ENCODE data around the gene IQCH.

Gene IQCH

DNA sequence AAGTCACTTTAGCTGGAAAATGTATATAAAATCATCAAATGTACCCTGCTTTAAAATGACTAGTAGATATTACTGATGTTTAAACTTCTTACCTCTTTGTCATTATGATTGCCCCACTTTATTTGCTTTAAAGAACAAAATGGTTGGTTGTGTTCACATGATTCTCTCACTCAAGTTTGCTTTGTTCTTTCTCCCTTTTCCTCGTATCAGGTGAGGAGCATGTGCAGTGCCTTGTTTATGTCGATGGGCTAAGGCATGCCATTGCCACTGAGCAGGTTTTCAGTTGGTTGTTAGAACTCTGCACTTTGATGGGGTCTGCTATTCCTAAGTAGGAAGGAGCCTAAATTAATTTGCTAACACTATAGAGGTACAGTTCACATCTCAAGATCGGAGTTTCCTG is 293.2 kb downstream of the IQCH start:
- peaks cover 74% of the 10 kb centered on the region for H3K4me1 ChIP-seq (ENCODE audit: insufficient read depth, low read length, severe bottlenecking)
- peaks cover 15% of the 10 kb centered on the region; the same call in 1 of the 2 replicates for H3K79me2 ChIP-seq (ENCODE audit: insufficient read depth, low read length)
- peak overlapping the region; percentile 76 for H3K27ac ChIP-seq (ENCODE audit: low read depth, low read length, poor library complexity, severe bottlenecking)
- H3K4me2 ChIP-seq (ENCODE audit: low read length) = peak overlapping the region; percentile 92; the same call in 1 of the 2 replicates
- H3K36me3 ChIP-seq (ENCODE audit: insufficient read depth, low read length) = peaks cover 41% of the 10 kb centered on the region
- TF ChIP-seq EZH2 (IDR thresholded peaks at IDR 0.05; ENCODE audit: borderline replicate concordance, low read length) = no peak
- TF ChIP-seq, protein P1, sequence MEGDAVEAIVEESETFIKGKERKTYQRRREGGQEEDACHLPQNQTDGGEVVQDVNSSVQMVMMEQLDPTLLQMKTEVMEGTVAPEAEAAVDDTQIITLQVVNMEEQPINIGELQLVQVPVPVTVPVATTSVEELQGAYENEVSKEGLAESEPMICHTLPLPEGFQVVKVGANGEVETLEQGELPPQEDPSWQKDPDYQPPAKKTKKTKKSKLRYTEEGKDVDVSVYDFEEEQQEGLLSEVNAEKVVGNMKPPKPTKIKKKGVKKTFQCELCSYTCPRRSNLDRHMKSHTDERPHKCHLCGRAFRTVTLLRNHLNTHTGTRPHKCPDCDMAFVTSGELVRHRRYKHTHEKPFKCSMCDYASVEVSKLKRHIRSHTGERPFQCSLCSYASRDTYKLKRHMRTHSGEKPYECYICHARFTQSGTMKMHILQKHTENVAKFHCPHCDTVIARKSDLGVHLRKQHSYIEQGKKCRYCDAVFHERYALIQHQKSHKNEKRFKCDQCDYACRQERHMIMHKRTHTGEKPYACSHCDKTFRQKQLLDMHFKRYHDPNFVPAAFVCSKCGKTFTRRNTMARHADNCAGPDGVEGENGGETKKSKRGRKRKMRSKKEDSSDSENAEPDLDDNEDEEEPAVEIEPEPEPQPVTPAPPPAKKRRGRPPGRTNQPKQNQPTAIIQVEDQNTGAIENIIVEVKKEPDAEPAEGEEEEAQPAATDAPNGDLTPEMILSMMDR (IDR thresholded peaks at IDR 0.05; ENCODE audit: low read length) = no peak
- no peaks in the 10 kb centered on the region for H3K9me3 ChIP-seq (ENCODE audit: low read length)
- H3F3A ChIP-seq (ENCODE audit: insufficient read depth, low read length) = peaks cover 3% of the 10 kb centered on the region; the same call in 1 of the 2 replicates
- no peak overlapping the region; the same call in 1 of the 2 replicates for H3K9ac ChIP-seq (ENCODE audit: low read length)
- no peak overlapping the region for H2AFZ ChIP-seq (ENCODE audit: low read length)
- H3K27me3 ChIP-seq (ENCODE audit: insufficient read depth, low read length) = no peaks in the 10 kb centered on the region
- no peak overlapping the region for H3K4me3 ChIP-seq (ENCODE audit: low read depth, low read length, poor library complexity, severe bottlenecking)
- no peaks in the 10 kb centered on the region for H3K9me2 ChIP-seq (ENCODE audit: low read depth, low read length)
- H4K20me1 ChIP-seq (ENCODE audit: insufficient read depth, low read length) = no peaks in the 10 kb centered on the region

- H3F3A ChIP-seq (ENCODE audit: insufficient read depth, low read length) = peaks cover 3% of the 10 kb centered on the region; the same call in 1 of the 2 replicates
- H3K9ac ChIP-seq (ENCODE audit: low read length) = no peak overlapping the region; the same call in 1 of the 2 replicates
- peaks cover 46% of the 10 kb centered on the region for H3K36me3 ChIP-seq (ENCODE audit: insufficient read depth, low read length)
- H3K79me2 ChIP-seq (ENCODE audit: insufficient read depth, low read length) = peaks cover 15% of the 10 kb centered on the region; the same call in 1 of the 2 replicates
- H3K4me3 ChIP-seq (ENCODE audit: low read depth, low read length, poor library complexity, severe bottlenecking) = peak overlapping the region; percentile 62
- H3K4me2 ChIP-seq (ENCODE audit: low read length) = peak overlapping the region; percentile 92
- no peaks in the 10 kb centered on the region for H3K27me3 ChIP-seq (ENCODE audit: insufficient read depth, low read length)
- TF ChIP-seq, protein P1 (IDR thresholded peaks at IDR 0.05; ENCODE audit: low read length) = no peak
- no peak for TF ChIP-seq EZH2 (IDR thresholded peaks at IDR 0.05; ENCODE audit: borderline replicate concordance, low read length)
- peaks cover 69% of the 10 kb centered on the region for H3K4me1 ChIP-seq (ENCODE audit: insufficient read depth, low read length, severe bottlenecking)
- H3K27ac ChIP-seq (ENCODE audit: low read depth, low read length, poor library complexity, severe bottlenecking) = peak overlapping the region; percentile 76
- H4K20me1 ChIP-seq (ENCODE audit: insufficient read depth, low read length) = no peaks in the 10 kb centered on the region
- no peak overlapping the region for H2AFZ ChIP-seq (ENCODE audit: low read length)
- no peaks in the 10 kb centered on the region for H3K9me3 ChIP-seq (ENCODE audit: low read length)
- no peaks in the 10 kb centered on the region for H3K9me2 ChIP-seq (ENCODE audit: low read depth, low read length)
These were observed 293.8 kb downstream of the IQCH start for GRCh38 chr15:67548236-67548852.

- H3K4me3 ChIP-seq (ENCODE audit: low read depth, low read length, poor library complexity, severe bottlenecking) = peak overlapping the region; percentile 62
- no peak for TF ChIP-seq EZH2 (IDR thresholded peaks at IDR 0.05; ENCODE audit: borderline replicate concordance, low read length)
- TF ChIP-seq, protein P1 (IDR thresholded peaks at IDR 0.05; ENCODE audit: low read length) = no peak
- peaks cover 15% of the 10 kb centered on the region; the same call in 1 of the 2 replicates for H3K79me2 ChIP-seq (ENCODE audit: insufficient read depth, low read length)
- no peaks in the 10 kb centered on the region for H3K9me2 ChIP-seq (ENCODE audit: low read depth, low read length)
- H3K36me3 ChIP-seq (ENCODE audit: insufficient read depth, low read length) = peaks cover 48% of the 10 kb centered on the region
- no peaks in the 10 kb centered on the region for H3K9me3 ChIP-seq (ENCODE audit: low read length)
- peak overlapping the region; percentile 76 for H3K27ac ChIP-seq (ENCODE audit: low read depth, low read length, poor library complexity, severe bottlenecking)
- H2AFZ ChIP-seq (ENCODE audit: low read length) = no peak overlapping the region
- peak overlapping the region; percentile 63 for H3K9ac ChIP-seq (ENCODE audit: low read length)
- no peaks in the 10 kb centered on the region for H3K27me3 ChIP-seq (ENCODE audit: insufficient read depth, low read length)
- H3K4me2 ChIP-seq (ENCODE audit: low read length) = peak overlapping the region; percentile 92
- no peaks in the 10 kb centered on the region for H4K20me1 ChIP-seq (ENCODE audit: insufficient read depth, low read length)
- H3F3A ChIP-seq (ENCODE audit: insufficient read depth, low read length) = peaks cover 2% of the 10 kb centered on the region; the same call in 1 of the 2 replicates
- peaks cover 62% of the 10 kb centered on the region for H3K4me1 ChIP-seq (ENCODE audit: insufficient read depth, low read length, severe bottlenecking)
These were observed 294.5 kb downstream of the IQCH start for GRCh38 chr15:67548862-67549651.
